Fibroblast of lung (primary cell): ENCODE measurements around the gene EPHA10.

Source experiments
- EZH2 ChIP-seq: IDR thresholded peaks from 2 replicates; pipeline ENCODE4 v1.5.1; 2012; ENCODE audit warnings: low read length, control low read depth, mild to moderate bottlenecking; ENCODE audit errors: missing control alignments
- TF ChIP-seq, protein P1 (sequence below), 2 donors: IDR thresholded peaks in 1 of 2; conservative IDR thresholded peaks in 1 of 2; 1 replicate in 1 of 2; 2 replicates in 1 of 2; pipeline ENCODE4 v1.5.1; 2011 to 2012; ENCODE audit warnings: low read length in 2 of 2, control low read depth in 1 of 2, inconsistent platforms in 1 of 2, low read depth in 1 of 2, mild to moderate bottlenecking in 1 of 2

DNA sequence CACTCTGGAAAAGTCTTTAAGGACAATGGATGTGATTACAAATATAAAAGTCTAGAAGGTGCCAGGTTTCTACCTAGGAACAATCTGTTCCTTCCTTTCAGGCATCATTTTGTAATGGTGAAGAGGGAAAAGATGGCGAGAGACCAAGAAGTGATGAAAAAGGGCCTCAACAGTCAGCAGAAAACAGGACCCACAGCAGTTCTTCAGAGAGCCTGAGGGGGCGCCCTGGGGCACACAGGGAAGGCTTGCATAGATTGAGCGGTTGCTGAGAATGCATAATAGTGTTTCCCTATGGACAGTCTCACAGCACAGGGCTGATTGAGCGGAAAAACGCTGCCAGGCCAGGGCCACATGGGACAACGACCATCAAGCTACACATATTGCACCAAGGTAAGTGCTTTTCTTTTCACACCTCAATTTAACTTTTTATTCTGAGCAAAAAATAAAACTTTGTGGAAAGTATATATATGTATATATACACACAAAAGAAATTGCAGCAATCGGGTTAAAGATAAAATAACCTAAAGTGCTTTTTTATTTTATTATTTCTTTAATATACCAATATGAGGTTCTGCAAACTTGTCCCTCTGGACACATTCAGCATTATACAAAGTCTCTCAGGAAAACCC is 46.2 kb upstream of the EPHA10 start:
- TF ChIP-seq, protein P1, sequence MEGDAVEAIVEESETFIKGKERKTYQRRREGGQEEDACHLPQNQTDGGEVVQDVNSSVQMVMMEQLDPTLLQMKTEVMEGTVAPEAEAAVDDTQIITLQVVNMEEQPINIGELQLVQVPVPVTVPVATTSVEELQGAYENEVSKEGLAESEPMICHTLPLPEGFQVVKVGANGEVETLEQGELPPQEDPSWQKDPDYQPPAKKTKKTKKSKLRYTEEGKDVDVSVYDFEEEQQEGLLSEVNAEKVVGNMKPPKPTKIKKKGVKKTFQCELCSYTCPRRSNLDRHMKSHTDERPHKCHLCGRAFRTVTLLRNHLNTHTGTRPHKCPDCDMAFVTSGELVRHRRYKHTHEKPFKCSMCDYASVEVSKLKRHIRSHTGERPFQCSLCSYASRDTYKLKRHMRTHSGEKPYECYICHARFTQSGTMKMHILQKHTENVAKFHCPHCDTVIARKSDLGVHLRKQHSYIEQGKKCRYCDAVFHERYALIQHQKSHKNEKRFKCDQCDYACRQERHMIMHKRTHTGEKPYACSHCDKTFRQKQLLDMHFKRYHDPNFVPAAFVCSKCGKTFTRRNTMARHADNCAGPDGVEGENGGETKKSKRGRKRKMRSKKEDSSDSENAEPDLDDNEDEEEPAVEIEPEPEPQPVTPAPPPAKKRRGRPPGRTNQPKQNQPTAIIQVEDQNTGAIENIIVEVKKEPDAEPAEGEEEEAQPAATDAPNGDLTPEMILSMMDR (conservative IDR thresholded peaks at IDR 0.05 in 1 of 2, IDR thresholded peaks at IDR 0.05 in 1 of 2; ENCODE audit: low read depth in 1 of 2, low read length in 2 of 2): peak; percentile 81 to 96
- no peak for TF ChIP-seq EZH2
